Retina (tissue), 1 donor: ENCODE data around the gene DST.
"Not testable (repeated sequence)": the region's sequence is repeated elsewhere in the genome, so short reads cannot be mapped to it uniquely, and the experiment has no call there.

Experiments
- DNase-seq: peaks from one replicate; pipeline ENCODE4 v3.0.0-alpha.2; 2016

DST gene

GRCh38 chr6:56661338-56661737, 18.6 kb upstream of the DST start:
- not testable (repeated sequence) for DNase-seq

GRCh38 chr6:56660381-56660730, 17.7 kb upstream of the DST start:
- no peak for DNase-seq

- no peak for DNase-seq
Measured at GRCh38 chr6:56659721-56660380, 17.2 kb upstream of the DST start.

GRCh38 chr6:56658326-56658725, 15.6 kb upstream of the DST start:
- no peak for DNase-seq

- DNase-seq = no peak
Measured at GRCh38 chr6:56657354-56657753, 14.7 kb upstream of the DST start.

- no peak for DNase-seq
Measured at GRCh38 chr6:56656466-56656865, 13.8 kb upstream of the DST start.

- DNase-seq = no peak
Measured at GRCh38 chr6:56655996-56656395, 13.3 kb upstream of the DST start.

GRCh38 chr6:56655249-56655648, 12.6 kb upstream of the DST start:
- DNase-seq = no peak

GRCh38 chr6:56652994-56653393, 10.3 kb upstream of the DST start:
- no peak for DNase-seq

- DNase-seq = no peak
Measured at GRCh38 chr6:56652231-56652630, 9.5 kb upstream of the DST start.

- DNase-seq = no peak
Measured at GRCh38 chr6:56650191-56650590, 7.5 kb upstream of the DST start.

GRCh38 chr6:56649782-56650181, 7.1 kb upstream of the DST start:
- no peak for DNase-seq

GRCh38 chr6:56649053-56649769, 6.5 kb upstream of the DST start:
- no peak for DNase-seq

GRCh38 chr6:56647172-56647762, 4.6 kb upstream of the DST start:
- no peak for DNase-seq

- no peak for DNase-seq
Measured at GRCh38 chr6:56644366-56644765, 1.7 kb upstream of the DST start.

- DNase-seq = no peak
Measured at GRCh38 chr6:56643379-56644089, 845 bp upstream of the DST start.

- DNase-seq = no peak
Measured at GRCh38 chr6:56640374-56640773, 2.3 kb downstream of the DST start.

- DNase-seq = no peak
Measured at GRCh38 chr6:56638760-56639159, 3.9 kb downstream of the DST start.

- peak; percentile 11 for DNase-seq
Measured at GRCh38 chr6:56637640-56638039, 5.0 kb downstream of the DST start.

GRCh38 chr6:56628105-56628504, 14.6 kb downstream of the DST start:
- DNase-seq = no peak

- no peak for DNase-seq
Measured at GRCh38 chr6:56625356-56625755, 17.3 kb downstream of the DST start.

GRCh38 chr6:56624728-56625069, 18.0 kb downstream of the DST start:
- no peak for DNase-seq

- DNase-seq = no peak
Measured at GRCh38 chr6:56624046-56624727, 18.5 kb downstream of the DST start.
